Left renal cortex interstitium (tissue), 4 donors: ENCODE data around the gene RTBDN. TPM values are rescaled to one million over a fixed set of nuclear protein-coding genes. Genes with fewer than 3 reads are reported as not detected.
"Not testable (repeated sequence)": the region's sequence is repeated elsewhere in the genome, so short reads cannot be mapped to it uniquely, and the experiment has no call there.

Experiments
- DNase-seq, 4 donors: peaks; one replicate each; pipeline ENCODE4 v3.0.0-alpha.2; 2013; ENCODE audit warnings: low read depth in 4 of 4, low spot score in 2 of 4, missing footprints in 1 of 4
- polyA plus RNA-seq, 4 donors: library from polyadenylated mRNA; unstranded; fragments of 120-200 nt; gene quantifications; one replicate each; pipeline ENCODE4 v1.2.1, GENCODE V29; 2013; ENCODE audit not compliant: insufficient read length in 4 of 4

RTBDN gene
- polyA plus RNA-seq, 4 donors: 0.08 TPM; not detected in 3

DNA sequence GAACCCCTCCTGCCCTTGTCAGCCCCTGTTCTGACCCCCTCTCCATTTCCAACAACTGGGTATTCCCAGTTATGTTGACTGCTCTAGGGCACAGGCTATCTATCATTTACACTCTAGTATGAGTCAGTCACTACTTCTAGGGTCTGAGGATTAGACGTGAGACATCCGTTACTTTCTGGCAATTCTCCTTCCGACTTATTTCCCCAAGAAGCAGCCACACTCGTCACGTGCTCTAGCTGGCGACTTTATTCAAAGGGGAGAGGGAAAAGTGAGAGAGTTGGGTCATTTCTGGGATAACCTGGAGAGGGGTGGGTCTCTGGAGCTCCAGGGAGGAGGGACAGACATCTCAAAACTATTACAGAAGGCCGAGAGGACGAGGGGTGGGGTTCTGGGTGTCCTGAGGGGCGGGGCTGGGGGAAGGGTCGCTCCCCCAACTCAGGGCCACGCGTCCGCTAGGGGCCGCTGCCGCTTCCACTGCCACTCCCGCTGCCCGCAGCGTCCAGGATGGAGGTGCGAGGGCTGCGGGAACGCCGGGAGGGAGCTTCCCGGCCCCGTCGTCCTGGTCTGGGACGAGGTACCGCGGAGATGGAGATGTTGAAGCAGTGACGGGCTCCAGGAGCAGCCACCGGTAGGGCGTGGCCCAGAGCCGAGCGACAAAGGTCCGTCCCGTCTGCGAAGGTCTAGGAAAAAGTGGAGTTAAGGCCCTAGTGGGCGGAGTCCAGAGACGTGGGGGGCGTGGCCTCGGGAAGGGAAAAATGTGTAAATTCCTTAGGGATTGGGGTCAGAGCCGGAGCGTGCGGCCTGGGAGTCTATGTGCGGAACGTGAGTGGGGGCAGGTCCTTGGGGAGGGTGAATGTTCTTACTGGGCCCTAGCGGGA lies 8.9 kb downstream of the RTBDN start:
- DNase-seq: no peak

DNA sequence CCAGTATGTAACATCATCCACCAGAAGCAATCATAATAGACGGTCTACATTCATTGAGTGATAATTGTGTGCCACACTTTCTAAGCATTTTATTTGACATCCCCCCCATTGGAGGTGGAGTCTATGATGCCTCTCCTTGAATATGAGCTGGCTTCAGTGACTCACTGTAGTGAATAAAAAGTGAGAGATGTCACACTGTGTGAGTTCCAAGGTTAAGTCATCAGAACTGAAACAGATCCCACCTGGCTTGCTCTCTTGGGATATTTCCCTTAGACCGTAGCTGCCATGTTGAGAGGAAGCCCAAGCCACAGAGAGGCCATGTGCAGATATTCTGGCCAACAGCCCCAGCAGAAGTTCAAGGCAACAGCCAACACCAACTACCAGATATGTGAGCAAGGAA lies 12.6 kb downstream of the RTBDN start:
- no peak for DNase-seq

DNA sequence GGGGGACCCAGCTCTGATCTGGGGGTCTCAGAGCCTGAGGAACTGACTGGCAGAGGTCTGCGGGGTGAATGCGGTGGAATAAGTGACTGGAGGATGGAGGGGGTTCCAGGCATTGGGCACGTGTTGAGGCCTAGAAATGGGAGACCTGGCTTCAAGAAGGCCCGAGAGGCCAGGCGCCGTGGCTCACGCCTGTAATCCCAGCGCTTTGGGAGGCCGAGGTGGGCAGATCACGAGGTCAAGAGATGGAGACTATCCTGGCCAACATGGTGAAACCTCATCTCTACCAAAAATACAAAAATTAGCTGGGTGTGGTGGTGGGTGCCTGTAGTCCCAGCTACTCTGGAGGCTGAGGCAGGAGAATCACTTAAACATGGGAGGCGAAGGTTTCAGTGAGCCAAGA lies 16.6 kb downstream of the RTBDN start:
- not testable (repeated sequence) for DNase-seq

DNA sequence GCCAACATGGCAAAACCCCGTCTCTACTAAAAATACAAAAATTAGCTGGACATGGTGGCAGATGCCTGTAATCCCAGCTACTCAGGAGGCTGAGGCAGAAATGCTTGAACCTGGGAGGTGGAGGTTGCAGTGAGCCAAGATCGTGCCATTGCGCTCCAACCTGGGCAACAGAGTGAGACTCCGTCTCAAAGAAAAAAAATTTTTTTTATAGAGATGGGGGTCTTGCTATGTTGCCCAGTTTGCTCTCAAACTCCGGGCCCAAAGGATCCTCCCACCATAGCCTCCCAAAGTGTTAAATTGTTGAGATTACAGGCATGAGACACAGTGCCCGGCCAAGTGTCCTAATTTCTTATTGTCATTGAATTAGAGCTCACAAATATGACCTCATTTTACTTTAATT lies 17.2 kb downstream of the RTBDN start:
- not testable (repeated sequence) for DNase-seq

DNA sequence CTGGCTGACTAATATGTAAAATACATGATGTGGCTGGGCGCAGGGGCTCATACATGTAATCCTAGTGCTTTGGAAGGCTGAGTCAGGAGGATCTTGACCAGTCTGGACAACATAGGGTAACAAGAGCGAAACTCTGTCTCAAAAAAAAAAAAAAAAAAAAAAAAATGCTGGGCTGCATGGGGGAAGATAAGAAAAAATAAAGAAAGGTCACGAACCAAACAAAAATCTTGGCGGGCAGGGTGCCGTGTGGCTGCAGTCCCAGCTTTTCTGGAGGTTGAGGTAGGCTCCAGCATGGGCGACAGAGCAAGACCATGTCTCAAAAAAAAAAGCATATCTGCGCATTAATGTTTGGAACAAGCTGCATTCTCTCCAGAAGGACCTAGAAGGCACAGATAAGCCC lies 19.3 kb downstream of the RTBDN start:
- no peak for DNase-seq

DNA sequence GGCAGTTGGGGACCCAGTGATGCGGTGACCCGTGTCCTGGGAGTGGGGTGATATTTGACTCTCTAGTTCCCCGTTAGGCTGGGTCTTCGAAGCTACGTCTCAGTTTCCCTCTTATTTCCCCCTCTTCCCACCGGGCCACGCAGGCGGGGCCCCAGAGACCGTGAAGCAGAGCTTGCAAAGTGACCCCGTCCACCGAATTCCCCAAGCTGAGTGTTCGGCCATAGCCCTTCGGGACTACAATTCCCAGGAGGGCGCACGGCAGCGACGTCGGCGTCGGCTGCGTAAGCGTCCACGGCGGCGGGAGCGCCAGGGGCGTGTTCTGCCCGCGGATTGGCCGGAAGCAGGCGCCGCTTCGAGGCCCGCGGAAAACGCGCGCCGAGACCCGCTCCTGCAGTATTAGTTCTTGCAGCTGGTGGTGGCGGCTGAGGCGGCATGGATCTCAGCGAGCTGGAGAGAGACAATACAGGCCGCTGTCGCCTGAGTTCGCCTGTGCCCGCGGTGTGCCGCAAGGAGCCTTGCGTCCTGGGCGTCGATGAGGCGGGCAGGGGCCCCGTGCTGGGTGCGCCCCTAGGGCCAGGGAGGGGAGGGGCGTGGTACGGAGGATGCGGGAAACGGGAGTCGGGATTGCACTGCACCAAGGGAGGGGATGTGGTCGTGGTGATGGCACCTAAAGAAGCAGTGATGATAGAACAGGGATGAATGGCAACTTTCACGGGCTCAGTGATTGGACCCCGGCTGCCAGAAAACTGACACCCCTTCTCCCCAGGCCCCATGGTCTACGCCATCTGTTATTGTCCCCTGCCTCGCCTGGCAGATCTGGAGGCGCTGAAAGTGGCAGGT lies 27.9 kb downstream of the RTBDN start, which contains the start of gene RNASEH2A:
TSS of gene RNASEH2A (plus strand) at position 343 of the 840 bp plus-strand sequence. CDS start at position 433, 90 bp downstream.
- peak in 1 of 4 donors; percentile 83 for DNase-seq

DNA sequence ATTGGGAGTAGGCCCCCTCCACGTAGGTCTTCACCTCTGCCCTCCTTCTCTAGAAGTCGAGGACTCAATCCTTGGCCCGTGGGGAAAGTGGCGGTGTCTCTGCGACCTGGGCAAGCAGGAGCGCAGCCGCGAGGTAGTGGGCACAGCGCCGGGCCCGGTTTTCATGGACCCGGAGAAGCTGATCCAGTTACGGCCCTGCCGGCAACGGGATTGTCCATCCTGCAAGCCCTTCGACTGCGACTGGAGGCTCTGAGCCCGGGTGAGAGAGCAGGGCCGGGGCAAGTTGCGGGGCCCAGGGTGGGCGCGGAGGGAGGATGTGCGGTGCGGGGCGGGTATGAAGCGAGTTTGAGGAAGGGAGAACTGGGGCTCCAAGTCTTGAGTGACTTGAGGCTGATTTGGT lies 30.3 kb downstream of the RTBDN start:
- DNase-seq: no peak

DNA sequence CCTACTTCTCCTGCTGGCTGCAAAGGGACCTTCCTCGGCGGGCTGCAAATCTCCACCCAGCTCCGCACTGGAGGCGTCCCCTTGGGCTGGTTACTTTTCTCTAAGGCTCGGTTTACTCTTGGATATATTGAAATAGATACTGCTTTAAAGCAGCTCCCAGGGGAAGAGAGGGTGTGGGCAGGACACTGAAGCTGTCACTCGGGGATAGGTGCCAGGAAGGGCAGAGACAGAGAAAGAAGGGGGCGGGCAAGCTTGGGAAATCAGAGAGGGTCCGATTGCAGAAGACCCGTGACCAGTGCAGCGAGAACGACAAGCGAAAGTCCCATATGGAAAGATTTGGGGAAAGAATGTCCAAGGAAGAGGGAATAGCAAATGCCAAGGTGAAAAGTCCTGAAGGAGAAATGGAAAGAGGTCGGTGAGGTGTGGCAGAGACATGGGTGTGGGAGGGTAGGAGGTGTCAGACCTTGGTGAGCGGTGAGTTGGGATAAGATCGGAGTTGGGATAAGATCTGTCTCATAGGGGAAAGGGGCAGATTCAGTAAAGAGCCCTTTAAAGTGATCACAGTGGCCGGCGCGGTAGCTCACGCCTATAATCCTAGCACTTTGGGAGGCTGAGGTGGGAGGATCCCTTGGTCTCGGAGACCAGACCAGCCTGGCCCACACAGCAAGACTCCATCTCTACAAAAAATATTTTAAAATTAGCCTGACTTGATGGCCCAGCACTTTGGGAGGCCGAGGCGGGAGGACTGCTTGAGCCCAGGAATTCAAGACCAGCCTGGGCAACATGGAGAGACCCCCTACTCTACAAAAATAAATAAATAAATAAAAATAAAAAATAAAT lies 31.9 kb downstream of the RTBDN start:
- DNase-seq: no peak

DNA sequence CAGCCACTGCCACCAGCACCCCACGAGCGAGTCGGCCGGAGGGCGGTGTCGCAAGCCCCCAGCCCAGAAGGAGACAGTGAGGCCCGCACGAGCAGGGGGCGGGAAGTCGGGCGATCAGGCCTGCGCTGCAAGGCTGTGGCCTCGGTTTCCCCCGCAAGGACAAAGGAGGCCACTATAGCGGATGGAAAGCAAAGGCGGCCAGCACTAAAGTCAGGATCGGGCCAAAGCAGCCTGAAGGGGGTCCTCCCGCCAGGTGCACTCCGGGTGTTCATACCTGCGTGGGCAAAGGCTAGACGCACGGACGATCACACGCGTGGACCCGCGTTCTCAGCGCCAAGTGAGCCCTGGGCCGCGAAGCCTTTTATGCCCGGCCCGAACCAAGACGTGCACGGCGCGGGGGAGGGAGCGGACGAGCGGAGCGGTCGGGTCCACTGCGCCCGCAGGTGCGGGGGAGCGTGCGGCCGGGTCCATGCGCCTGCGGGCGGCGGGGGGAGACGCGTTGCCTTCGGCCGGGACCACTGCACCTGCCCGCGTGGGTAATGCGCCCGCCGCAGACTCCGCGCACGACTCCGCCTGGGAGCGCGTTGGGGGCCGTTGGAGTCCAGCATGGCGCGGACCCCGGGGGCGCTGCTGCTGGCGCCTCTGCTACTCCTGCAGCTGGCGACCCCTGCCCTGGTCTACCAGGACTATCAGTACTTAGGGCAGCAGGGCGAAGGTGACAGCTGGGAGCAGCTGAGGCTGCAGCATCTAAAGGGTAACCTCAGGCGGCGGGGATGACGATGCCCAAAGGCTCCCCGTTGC lies 32.7 kb downstream of the RTBDN start, which contains the start of the genes PRDX2 and THSD8:
TSS of gene PRDX2 (minus strand) at position 335 of the 801 bp plus-strand sequence. CDS start 539 bp downstream, outside the sequence.
TSS of gene THSD8 (plus strand) at position 604 of the 801 bp plus-strand sequence. CDS start at position 607, 3 bp downstream.
- DNase-seq: no peak

DNA sequence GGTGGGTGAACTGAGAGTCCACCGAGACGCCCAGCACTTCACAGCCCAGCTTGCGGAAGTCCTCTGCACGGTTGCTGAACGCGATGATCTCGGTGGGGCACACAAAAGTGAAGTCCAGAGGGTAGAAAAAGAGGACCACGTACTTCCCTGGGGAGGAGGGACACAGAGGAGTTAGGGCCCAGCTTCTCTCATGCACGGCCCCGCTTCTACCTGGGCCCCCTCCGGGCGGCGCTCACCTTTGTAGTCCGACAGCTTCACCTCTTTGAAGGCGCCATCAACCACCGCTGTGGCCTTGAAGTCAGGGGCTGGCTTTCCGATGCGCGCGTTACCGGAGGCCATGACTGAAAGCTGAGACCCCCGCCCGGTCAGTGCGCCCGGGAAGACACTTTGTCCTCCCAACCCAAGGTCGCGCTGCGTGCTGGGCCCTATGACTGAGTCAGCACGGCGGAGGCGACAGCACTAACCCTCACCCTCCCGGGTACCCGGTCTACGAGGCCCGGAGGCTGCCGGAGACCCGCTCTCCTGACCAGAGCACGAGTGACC lies 33.4 kb downstream of the RTBDN start:
- no peak for DNase-seq

DNA sequence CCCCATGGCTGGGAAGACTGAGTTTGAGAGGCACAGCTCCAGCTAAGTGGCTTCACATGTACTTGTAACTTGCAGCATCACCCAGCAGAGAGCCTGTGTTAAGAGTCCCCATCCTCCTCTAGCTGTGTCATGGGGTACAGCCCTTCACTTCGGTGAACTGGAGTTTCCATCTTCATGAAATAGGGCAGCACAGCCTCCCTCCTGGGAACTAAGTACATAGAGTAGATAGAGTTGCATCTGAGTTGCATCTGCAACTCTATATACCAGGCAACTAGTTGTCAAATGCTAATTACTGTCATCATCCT lies 34.0 kb downstream of the RTBDN start:
- no peak for DNase-seq

DNA sequence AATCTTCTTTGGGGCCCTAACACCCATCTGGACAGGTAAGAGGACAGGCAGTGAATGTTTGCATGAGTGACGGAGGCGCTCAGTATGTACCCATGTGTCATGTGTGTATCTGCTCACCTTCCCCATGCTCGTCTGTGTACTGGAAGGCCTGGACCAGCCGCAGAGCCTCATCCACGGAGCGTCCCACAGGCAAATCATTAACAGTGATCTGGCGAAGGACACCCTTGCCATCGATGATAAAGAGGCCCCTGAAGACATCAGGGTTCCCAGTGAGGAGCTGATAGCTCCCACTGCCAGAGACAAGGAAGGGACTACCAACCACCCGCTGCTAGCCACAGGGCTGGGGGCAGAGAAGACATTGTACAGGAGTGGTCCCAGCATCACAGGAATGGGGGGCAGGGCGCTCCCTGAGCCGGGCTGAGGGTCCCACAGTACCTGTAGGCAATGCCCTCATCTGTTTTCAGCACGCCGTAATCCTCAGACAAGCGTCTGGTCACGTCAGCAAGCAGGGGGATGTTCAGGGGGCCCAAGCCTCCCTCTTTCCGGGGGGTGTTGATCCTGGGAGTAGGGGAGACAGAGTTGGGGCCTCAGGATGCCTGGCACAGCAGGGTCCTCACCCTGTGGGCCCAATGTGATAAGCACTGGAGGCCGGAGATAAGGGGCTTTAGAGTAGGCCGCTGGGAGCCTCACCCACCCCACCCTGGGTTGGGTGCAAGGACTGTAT lies 34.5 kb downstream of the RTBDN start:
- DNase-seq: no peak

DNA sequence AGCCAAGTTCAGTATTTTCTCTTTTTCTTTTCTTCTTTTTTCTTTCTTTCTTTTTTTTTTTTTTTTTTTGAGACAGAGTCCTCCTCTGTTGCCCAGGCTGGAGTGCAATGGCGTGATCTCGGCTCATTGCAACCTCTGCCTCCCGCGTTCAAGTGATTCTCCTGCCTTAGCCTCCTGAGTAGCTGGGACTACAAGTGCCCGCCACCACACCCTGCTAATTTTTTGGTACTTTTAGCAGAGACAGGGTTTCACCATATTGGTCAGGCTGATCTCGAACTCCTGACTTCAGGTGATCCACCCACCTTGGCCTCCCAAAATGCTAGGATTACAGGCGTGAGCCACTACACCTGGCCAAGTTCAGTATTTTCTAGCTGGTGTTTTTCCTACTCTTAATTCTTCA lies 36.8 kb downstream of the RTBDN start:
- DNase-seq: not testable (repeated sequence)

DNA sequence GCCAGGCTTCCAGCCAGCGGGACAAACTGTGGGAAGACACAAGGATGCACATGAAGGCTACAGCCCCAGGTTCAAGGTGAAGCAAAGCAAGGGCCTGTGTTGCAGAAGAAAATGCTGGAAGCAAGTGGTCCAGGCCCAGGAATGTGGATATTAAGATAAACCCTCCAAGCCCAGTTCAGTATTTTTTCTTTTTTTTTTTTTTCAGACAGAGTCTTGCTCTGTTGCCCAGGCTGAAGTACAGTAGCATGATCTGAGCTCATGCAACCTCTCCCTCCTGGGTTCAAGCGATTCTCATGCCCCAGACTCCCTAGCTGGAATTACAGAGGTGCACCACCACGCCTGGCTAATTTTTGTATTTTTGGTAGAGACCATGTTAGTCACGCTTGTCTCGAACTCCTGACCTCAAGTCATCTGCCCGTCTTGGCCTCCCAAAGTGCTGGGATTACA lies 37.2 kb downstream of the RTBDN start:
- DNase-seq: no peak

DNA sequence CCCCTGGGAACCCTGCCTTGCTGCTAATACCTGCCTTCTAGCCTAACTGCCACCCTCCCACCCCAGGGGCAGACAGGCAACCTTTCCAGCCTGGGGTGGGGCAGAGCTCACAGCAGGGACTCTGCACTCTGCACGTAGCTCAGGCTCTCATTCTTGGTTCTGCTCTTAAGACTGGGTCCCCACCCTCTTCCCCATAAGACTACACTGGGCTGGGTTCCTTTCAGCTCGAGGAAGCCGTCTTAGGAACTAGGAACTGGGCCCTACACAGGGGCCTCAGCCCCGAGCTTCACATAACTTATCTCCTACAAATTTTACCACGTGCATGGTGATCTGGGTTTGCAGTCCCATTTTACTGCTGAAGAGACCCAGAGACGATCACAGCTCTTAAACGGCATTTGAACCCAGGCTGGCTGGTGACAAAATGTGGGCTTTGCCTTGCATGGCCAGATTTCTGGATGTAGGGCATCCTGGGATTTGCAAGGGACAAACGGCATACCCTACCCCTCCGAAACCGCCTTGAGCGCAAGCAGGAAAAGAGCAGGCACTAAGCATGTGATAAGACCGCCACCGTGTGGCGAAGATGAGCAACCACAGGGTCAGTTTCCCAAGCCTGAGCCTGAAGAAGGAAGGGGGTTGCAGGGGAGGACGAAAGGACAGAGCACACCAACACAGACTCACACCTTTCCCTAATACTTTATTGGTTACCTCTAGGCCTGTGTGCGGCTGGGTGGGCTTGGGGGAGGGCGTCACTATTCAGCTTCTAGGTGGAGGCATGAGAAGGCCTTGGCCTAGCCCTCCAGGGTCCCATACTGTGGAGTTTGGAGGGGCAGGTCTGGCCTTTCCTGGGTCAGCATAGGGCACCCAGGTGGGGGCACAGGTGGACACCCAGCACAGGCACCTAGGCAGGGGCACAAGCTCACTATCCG lies 38.0 kb downstream of the RTBDN start:
- no peak for DNase-seq

DNA sequence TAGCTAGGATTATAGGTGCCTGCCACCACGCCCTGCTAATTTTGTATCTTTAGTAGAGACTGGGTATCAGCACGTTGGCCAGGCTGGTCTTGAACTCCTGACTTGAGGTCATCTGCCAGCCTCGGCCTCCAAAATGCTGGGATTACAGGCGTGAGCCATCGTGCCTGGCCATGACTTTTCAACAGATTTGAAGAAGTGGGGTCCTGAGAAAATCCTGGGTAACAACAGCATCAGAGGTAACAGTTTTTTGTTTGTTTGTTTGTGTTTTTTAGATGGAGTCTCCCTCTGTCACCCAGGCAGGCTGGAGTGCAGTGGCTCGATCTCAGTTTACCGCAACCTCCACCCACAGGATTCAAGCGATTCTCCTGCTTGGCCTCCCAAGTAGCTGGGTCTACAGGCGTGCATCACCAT lies 39.4 kb downstream of the RTBDN start:
- no peak for DNase-seq

DNA sequence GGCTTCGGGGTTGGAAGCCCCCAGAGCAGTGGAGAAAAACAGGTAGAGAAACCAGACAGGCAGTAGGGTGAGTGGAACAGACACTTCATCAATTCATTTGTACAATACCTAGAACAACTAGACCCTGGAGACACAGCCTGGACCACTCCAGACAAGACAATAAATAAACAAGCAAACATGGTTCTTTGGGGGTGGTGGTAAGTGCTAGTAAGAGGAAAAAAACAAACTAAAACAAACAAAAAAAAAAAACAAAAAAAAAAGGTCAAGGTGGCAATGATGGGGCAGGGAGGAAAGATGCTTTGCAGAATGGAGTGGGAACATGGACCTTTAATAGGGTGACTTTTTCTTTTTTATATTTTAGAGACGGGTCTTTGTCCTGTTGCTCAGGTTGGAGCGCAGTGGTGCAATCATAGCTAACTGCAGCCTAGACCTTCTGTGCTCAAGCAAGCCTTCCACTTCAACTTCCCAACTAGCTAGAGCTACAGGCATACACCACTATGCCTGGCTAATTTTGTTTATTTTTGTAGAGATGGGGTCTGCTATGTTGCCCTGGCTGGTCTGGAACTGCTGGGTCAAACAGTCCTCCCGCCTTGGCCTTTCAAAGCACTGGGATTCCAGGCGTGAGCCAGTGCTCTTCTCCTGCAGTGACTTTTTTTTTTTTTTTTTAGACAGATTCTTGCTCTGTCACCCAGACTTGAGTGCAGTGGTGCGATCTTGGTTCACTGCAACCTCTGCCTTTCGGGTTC lies 40.0 kb downstream of the RTBDN start:
- DNase-seq: no peak
